GM12878 (cell line): Measurements from ENCODE around the gene CACHD1. TPM values are rescaled to one million over a fixed set of nuclear protein-coding genes. Genes with fewer than 3 reads are reported as not detected.

ENCODE experiments used
- ATAC-seq: fragments of 200-7000 bp; cut with Tn5 transposase; 3 replicates; pipeline ENCODE4 v1.9.1; 2020; ENCODE audit warnings: mild to moderate bottlenecking, moderate library complexity
- BruUV-seq: library from RNA; stranded (reverse); fragments of 400-500 nt; replicated peaks from 2 replicates; lab custom pipeline; 2021; lab: Mats Ljungman, UMichigan
- CTCF ChIA-PET: fragments of 300-600 bp; sonication (Branson Sonifier 250); formaldehyde crosslinking; extraction: SDS; loops from one replicate; lab custom pipeline; 2021; ENCODE audit warnings: inconsistent platforms; lab: Yijun Ruan, JAX
- POLR2A ChIA-PET: fragments of 350-600 bp; formaldehyde crosslinking; extraction: SDS; loops from one replicate; lab custom pipeline; 2021; ENCODE audit warnings: inconsistent platforms; lab: Charles Lee
- RAD21 ChIA-PET: fragments of 300-600 bp; sonication (Branson Sonifier 250); formaldehyde crosslinking; loops from one replicate; lab custom pipeline; 2023; ENCODE audit warnings: antibody characterized with exemption; ENCODE audit not compliant: unreplicated experiment; lab: Charles Lee
- SMC1A ChIA-PET: fragments of 300-600 bp; sonication (Branson Sonifier 250); formaldehyde crosslinking; loops from one replicate; lab custom pipeline; 2023; ENCODE audit not compliant: unreplicated experiment, uncharacterized antibody; lab: Charles Lee
- DNase-seq: peaks from one replicate; pipeline ENCODE4 v3.0.0-alpha.2; 2011; ENCODE audit warnings: low read depth, low spot score
- FAIRE-seq: peaks from 3 replicates; lab custom pipeline; 2011; peaks lifted over from hg19 to GRCh38; lab: Jason Lieb, UNC
- H2AFZ ChIP-seq: 2 replicates; pipeline ENCODE4 v1.6.0; 2011; ENCODE audit warnings: low read depth, low read length, control low read depth; ENCODE audit not compliant: control insufficient read depth
- H3K27ac ChIP-seq: 2 replicates; pipeline ENCODE4 v1.5.1; 2011; ENCODE audit warnings: control low read depth; ENCODE audit not compliant: control insufficient read depth, insufficient read depth
- H3K27me3 ChIP-seq, 2 experiments: replicated peaks in 1 of 2; 2 replicates each; pipeline versions ENCODE4 v1.6.0 to v1.6.1; 2011; ENCODE audit warnings: low read length in 1 of 2; ENCODE audit not compliant: control insufficient read depth in 2 of 2, insufficient read depth in 2 of 2
- H3K36me3 ChIP-seq, 2 experiments: 2 replicates each; pipeline ENCODE4 v1.5.1; 2011; ENCODE audit warnings: low read length in 1 of 2; ENCODE audit not compliant: control insufficient read depth in 2 of 2, insufficient read depth in 2 of 2
- H3K4me1 ChIP-seq: 2 replicates; pipeline ENCODE4 v1.6.1; 2011; ENCODE audit warnings: mild to moderate bottlenecking, low read length, moderate library complexity, mixed read lengths; ENCODE audit not compliant: control insufficient read depth, insufficient read depth
- H3K4me2 ChIP-seq: 2 replicates; pipeline ENCODE4 v1.6.0; 2011; ENCODE audit warnings: control low read depth; ENCODE audit not compliant: control insufficient read depth, insufficient read depth
- H3K4me3 ChIP-seq: fragments of 200-600 bp; sonication (generic); 2 replicates; pipeline ENCODE4 v1.5.1; 2016
- H3K79me2 ChIP-seq: 2 replicates; pipeline ENCODE4 v1.6.0; 2011; ENCODE audit warnings: low read length; ENCODE audit not compliant: control insufficient read depth, insufficient read depth
- H3K9ac ChIP-seq: 2 replicates; pipeline ENCODE4 v1.8.0; 2011; ENCODE audit warnings: low read length, control low read depth, mixed read lengths; ENCODE audit not compliant: control insufficient read depth, insufficient read depth
- H3K9me3 ChIP-seq: replicated peaks from 3 replicates; pipeline ENCODE4 v1.5.1; 2011; ENCODE audit warnings: mild to moderate bottlenecking, low read length; ENCODE audit not compliant: control insufficient read depth, insufficient read depth
- H4K20me1 ChIP-seq: 2 replicates; pipeline ENCODE4 v1.6.0; 2011; ENCODE audit not compliant: control insufficient read depth, insufficient read depth
- ATF2 ChIP-seq: IDR thresholded peaks from 2 replicates; pipeline ENCODE4 v1.6.1; 2012; ENCODE audit warnings: low read length, inconsistent platforms
- BCLAF1 ChIP-seq: fragments of 450-650 bp; IDR thresholded peaks from 2 replicates; pipeline ENCODE4 v1.6.1; 2017; ENCODE audit warnings: antibody characterized with exemption, mild to moderate bottlenecking, moderate library complexity
- E4F1 ChIP-seq: fragments of 450-650 bp; IDR thresholded peaks from 2 replicates; pipeline ENCODE4 v1.6.1; 2018; ENCODE audit warnings: borderline replicate concordance, mild to moderate bottlenecking; ENCODE audit not compliant: partially characterized antibody
- IRF5 ChIP-seq: fragments of 450-650 bp; IDR thresholded peaks from 2 replicates; pipeline ENCODE4 v1.6.1; 2017; ENCODE audit warnings: borderline replicate concordance
- RELB ChIP-seq: fragments of 450-650 bp; IDR thresholded peaks from 2 replicates; pipeline ENCODE4 v1.6.1; 2017; ENCODE audit warnings: low read depth, mild to moderate bottlenecking, moderate library complexity
- RFX5 ChIP-seq: IDR thresholded peaks from 2 replicates; pipeline ENCODE4 v1.6.1; 2011; ENCODE audit warnings: low read depth, low read length, improper control_type of control experiment
- SREBF1 ChIP-seq: IDR thresholded peaks from 2 replicates; pipeline ENCODE4 v1.6.1; 2012; ENCODE audit warnings: mild to moderate bottlenecking, low read length
- ZNF217 ChIP-seq: fragments of 450-650 bp; IDR thresholded peaks from 2 replicates; pipeline ENCODE4 v1.6.1; 2017; ENCODE audit warnings: antibody characterized with exemption, mild to moderate bottlenecking
- WGBS: methylation state at CpG from one replicate; pipeline ENCODE4 v1.1.6; 2016; ENCODE audit warnings: low lambda C conversion rate; ENCODE audit not compliant: insufficient replicate concordance, insufficient coverage; ENCODE audit errors: missing lambda C conversion rate; 5-methylcytosine and 5-hydroxymethylcytosine counted together
- in situ Hi-C: fragments of 300-500 bp; cut with MboI; formaldehyde crosslinking; loops from 9 replicates; pipeline ENCODE4 v1.14.3; 2018; ENCODE audit warnings: mixed read lengths
- intact Hi-C: fragments of 100-400 bp; cut with micrococcal nuclease; formaldehyde crosslinking; loops from one replicate; pipeline ENCODE4 v1.14.2; 2022; ENCODE audit not compliant: unreplicated experiment
- polyA plus RNA-seq, 11 experiments: library from polyadenylated mRNA; depleted of rRNA in 4 of 11; unstranded in 6 of 11; stranded (reverse) in 5 of 11; fragments of >200 nt; fragmentation: Nextera tagmentation in 4 of 11; fragmentation: Illumina TruSeq in 1 of 11; extraction: Ambion mirVana in 4 of 11; extraction: Trizol in 1 of 11; gene quantifications; 1 replicate in 1 of 11; 2 replicates in 10 of 11; pipeline versions ENCODE4 v1.2.1 to v1.2.3, GENCODE V29; 2011 to 2016; ENCODE audit warnings: inconsistent platforms in 2 of 11, missing spikeins in 2 of 11, low read depth in 1 of 11
- total RNA-seq, 4 experiments: library from RNA; depleted of rRNA in 3 of 4; stranded (reverse); fragments of >200 nt in 3 of 4; fragmentation: Illumina TruSeq in 1 of 4; extraction: Trizol in 1 of 4; gene quantifications; 2 replicates each; pipeline versions ENCODE4 v1.2.1 to v1.2.3, GENCODE V29; 2013 to 2021

Gene CACHD1
- total and polyA plus RNA-seq, 10 of the 15 experiments (the other 5 are each of a cell fraction or from before 2014, with no cell fraction given), result 0.03 TPM; not detected in 9

GRCh38 chr1:64496606-64497005 is 26.7 kb downstream of the CACHD1 start (continued):
- no peak for TF ChIP-seq RELB
- no peak for TF ChIP-seq SREBF1
- TF ChIP-seq IRF5, result no peak

- Histone ChIP-seq H3K27me3 (no peaks in the 10 kb centered on the region), H2AFZ (no peak overlapping the region), H3K27ac (no peak overlapping the region), H3K9ac (no peak overlapping the region), H3K36me3 (no peaks in the 10 kb centered on the region), H3K79me2 (no peaks in the 10 kb centered on the region), H3K9me3 (no peaks in the 10 kb centered on the region), H4K20me1 (no peaks in the 10 kb centered on the region), H3K4me3 (no peak overlapping the region), H3K4me2 (no peak overlapping the region), H3K4me1 (no peaks in the 10 kb centered on the region)
- BruUV-seq, result no TSS peak
- DNase-seq (no peak), FAIRE-seq (no peak), ATAC-seq (no peak)
- intact Hi-C loops (no loop called here), in situ Hi-C loops (no loop called here)
- RAD21 ChIA-PET, result interaction anchor here (0.6 kb wide), 1 partner anchor 948 kb away, joined by 3 read pairs; no protein-coding TSS in a partner anchor
- 6% methylated on average over 4 of the region's 4 CpGs for WGBS
- SMC1A ChIA-PET, result interaction anchor here (0.6 kb wide), 2 partner anchors 80 to 217 kb away, joined by 3 to 4 read pairs; no protein-coding TSS in a partner anchor
- POLR2A ChIA-PET, result interaction anchor here (0.6 kb wide), 1 partner anchor 11 kb away, joined by 3 read pairs; no protein-coding TSS in a partner anchor
- CTCF ChIA-PET, result interaction anchor here (0.9 to 1.2 kb wide), 2 partner anchors 87 to 120 kb away, joined by 3 read pairs; no protein-coding TSS in a partner anchor
- TF ChIP-seq RFX5 (no peak), ZNF217 (no peak), E4F1 (no peak), BCLAF1 (no peak), ATF2 (no peak)
These were observed 27.4 kb downstream of the CACHD1 start for GRCh38 chr1:64497088-64497883.
